ENCODE results near the gene GSTM2.

The GSTM2 gene

DNA sequence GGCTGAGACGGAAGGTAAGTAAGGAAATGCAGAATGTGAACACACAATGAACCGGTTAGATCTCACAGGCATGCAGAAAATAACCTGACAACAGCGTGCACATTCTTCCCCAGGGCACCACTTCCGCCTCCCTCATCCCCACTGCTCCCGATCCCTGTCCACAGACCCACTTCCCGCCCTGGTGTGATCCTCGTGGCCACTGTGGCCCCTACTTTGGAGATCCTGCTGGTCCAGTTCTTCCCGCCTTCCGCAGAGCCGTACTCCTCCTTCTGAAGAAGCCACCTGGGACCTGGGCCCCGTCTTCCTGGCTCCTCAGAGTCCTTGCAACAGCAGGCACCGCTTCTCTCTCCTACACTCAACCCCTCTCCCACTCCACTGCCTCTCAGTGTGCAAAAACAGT is 13.3 kb upstream of the GSTM2 start (continued):
- TF ChIP-seq, protein P1, sequence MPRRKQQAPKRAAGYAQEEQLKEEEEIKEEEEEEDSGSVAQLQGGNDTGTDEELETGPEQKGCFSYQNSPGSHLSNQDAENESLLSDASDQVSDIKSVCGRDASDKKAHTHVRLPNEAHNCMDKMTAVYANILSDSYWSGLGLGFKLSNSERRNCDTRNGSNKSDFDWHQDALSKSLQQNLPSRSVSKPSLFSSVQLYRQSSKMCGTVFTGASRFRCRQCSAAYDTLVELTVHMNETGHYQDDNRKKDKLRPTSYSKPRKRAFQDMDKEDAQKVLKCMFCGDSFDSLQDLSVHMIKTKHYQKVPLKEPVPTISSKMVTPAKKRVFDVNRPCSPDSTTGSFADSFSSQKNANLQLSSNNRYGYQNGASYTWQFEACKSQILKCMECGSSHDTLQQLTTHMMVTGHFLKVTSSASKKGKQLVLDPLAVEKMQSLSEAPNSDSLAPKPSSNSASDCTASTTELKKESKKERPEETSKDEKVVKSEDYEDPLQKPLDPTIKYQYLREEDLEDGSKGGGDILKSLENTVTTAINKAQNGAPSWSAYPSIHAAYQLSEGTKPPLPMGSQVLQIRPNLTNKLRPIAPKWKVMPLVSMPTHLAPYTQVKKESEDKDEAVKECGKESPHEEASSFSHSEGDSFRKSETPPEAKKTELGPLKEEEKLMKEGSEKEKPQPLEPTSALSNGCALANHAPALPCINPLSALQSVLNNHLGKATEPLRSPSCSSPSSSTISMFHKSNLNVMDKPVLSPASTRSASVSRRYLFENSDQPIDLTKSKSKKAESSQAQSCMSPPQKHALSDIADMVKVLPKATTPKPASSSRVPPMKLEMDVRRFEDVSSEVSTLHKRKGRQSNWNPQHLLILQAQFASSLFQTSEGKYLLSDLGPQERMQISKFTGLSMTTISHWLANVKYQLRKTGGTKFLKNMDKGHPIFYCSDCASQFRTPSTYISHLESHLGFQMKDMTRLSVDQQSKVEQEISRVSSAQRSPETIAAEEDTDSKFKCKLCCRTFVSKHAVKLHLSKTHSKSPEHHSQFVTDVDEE (CRISPR knock-in tag; IDR thresholded peaks at IDR 0.05): no peak

DNA sequence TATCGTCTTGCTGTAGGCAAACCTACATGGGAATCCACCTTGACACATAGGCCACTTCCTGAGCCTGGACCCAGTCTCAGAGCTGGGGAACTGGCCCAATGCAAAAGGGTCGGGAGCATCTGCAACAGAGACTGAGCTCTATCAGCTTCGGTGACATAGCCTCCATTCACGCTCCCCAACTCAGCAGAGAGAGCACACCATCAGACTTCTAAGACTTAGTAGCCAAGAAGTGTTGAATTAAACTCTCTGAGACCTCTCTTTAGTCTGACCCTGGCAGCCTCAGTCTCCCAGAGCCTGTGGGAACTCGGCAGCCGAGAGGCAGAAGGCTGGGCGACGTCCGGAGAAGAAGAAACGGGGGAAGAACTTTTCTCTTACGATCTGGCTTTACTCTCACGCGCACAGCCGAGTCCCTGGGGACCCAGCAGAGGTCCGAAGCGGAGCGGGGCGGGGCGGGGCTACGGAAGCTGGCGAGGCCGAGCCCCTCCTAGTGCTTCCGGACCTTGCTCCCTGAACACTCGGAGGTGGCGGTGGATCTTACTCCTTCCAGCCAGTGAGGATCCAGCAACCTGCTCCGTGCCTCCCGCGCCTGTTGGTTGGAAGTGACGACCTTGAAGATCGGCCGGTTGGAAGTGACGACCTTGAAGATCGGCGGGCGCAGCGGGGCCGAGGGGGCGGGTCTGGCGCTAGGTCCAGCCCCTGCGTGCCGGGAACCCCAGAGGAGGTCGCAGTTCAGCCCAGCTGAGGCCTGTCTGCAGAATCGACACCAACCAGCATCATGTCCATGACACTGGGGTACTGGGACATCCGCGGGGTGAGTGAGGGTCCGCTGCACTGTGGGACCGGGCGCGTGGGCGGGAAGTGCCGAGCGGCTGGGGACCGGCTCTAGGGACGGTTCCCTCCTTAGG is 12.0 kb upstream of the GSTM2 start, which contains the start of gene GSTM4:
GSTM4 (plus strand) TSS at position 485 of the 905 bp plus-strand sequence; CDS start at position 776, 291 bp downstream.
- TF ChIP-seq ZC3H10 (CRISPR knock-in tag; IDR thresholded peaks at IDR 0.05) (no peak), ESRRG (CRISPR knock-in tag; IDR thresholded peaks at IDR 0.05) (no peak), ZNF8 (CRISPR knock-in tag; IDR thresholded peaks at IDR 0.05) (no peak), ZNF565 (CRISPR knock-in tag; conservative IDR thresholded peaks at IDR 0.05; ENCODE audit: low read depth) (no peak)
- peak; percentile 94 for ATAC-seq

DNA sequence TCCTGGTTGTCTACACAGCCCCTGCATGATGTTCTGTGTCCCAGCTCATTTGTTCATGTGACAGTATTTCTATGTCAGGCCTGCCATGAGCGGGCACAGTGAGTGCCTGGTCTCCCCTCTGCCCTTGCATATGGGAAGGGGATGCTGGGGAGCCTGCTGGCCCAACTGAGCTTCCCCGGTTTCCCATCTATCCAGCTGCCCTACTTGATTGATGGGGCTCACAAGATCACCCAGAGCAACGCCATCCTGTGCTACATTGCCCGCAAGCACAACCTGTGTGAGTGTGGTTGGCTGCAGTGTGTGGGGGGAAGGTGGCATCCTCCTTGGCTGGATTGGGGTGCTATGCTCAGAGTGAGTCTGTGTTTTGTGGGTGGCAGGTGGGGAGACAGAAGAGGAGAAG is 10.5 kb upstream of the GSTM2 start:
- no peak for ATAC-seq
- no peak for TF ChIP-seq OSR1 (CRISPR knock-in tag; IDR thresholded peaks at IDR 0.05)
- TF ChIP-seq RARB (CRISPR knock-in tag; IDR thresholded peaks at IDR 0.05): no peak
- no peak for TF ChIP-seq BACH2 (CRISPR knock-in tag; IDR thresholded peaks at IDR 0.05; ENCODE audit: borderline replicate concordance)

DNA sequence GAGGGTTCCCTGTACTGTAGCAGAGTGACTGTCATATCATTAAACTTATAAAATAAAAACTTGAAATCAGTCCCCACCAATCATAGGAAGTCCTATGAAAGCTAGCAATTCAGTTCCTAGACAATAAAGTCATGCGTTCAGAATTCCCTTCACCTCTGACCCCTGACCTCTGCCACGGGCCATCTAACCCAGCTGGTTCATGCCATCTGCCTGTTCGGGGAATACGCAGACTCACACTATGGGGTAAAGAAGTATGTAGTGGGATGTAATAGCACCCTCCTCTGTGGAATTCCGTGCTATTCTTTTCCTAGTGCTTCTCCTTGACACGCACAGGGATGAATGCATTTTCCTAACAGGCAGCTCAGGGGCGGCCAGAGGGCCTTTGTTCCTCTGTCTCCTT is 9.9 kb upstream of the GSTM2 start:
- no peak for ATAC-seq
- no peak for TF ChIP-seq ZFP3 (CRISPR knock-in tag; IDR thresholded peaks at IDR 0.05)
- TF ChIP-seq ZNF565 (CRISPR knock-in tag; conservative IDR thresholded peaks at IDR 0.05; ENCODE audit: low read depth): no peak

DNA sequence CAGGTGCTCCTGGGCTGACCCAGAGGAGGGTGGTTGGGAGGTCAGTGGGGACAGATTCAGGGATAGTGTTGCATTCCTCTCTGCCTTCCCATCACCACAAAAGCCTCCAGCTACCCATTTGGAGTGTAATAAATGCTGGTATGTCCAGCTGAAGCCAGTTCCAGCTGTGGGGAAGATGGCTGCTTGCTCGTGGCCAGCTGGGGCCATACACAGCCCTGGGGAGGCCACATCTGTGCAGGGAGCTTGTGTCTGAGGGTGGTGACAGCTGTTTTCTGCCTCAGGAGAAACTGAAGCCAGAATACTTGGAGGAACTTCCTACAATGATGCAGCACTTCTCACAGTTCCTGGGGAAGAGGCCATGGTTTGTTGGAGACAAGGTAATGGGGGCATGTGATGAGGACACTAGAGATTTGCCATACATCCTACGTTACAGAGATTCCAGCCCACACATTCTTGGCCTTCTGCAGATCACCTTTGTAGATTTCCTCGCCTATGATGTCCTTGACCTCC is 9.3 kb upstream of the GSTM2 start:
- TF ChIP-seq, protein P1 (CRISPR knock-in tag; IDR thresholded peaks at IDR 0.05): no peak
- TF ChIP-seq TOX (CRISPR knock-in tag; IDR thresholded peaks at IDR 0.05; ENCODE audit: borderline replicate concordance) (no peak), CSDC2 (CRISPR knock-in tag; IDR thresholded peaks at IDR 0.05) (no peak), OSR1 (CRISPR knock-in tag; IDR thresholded peaks at IDR 0.05) (no peak), ZNF8 (CRISPR knock-in tag; IDR thresholded peaks at IDR 0.05) (no peak), TCF4 (CRISPR knock-in tag; IDR thresholded peaks at IDR 0.05; ENCODE audit: borderline replicate concordance) (no peak), GLIS3 (CRISPR knock-in tag; IDR thresholded peaks at IDR 0.05) (no peak), RARB (CRISPR knock-in tag; IDR thresholded peaks at IDR 0.05) (no peak), PPARA (CRISPR knock-in tag; IDR thresholded peaks at IDR 0.05; ENCODE audit: borderline replicate concordance) (no peak), ZNF565 (CRISPR knock-in tag; conservative IDR thresholded peaks at IDR 0.05; ENCODE audit: low read depth) (no peak), ARNTL (CRISPR knock-in tag; IDR thresholded peaks at IDR 0.05; ENCODE audit: borderline replicate concordance, low read depth) (no peak), SNAI2 (CRISPR knock-in tag; IDR thresholded peaks at IDR 0.05) (no peak)
- TF ChIP-seq, protein P2, sequence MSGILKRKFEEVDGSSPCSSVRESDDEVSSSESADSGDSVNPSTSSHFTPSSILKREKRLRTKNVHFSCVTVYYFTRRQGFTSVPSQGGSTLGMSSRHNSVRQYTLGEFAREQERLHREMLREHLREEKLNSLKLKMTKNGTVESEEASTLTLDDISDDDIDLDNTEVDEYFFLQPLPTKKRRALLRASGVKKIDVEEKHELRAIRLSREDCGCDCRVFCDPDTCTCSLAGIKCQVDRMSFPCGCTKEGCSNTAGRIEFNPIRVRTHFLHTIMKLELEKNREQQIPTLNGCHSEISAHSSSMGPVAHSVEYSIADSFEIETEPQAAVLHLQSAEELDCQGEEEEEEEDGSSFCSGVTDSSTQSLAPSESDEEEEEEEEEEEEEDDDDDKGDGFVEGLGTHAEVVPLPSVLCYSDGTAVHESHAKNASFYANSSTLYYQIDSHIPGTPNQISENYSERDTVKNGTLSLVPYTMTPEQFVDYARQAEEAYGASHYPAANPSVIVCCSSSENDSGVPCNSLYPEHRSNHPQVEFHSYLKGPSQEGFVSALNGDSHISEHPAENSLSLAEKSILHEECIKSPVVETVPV (CRISPR knock-in tag; IDR thresholded peaks at IDR 0.05): no peak
- TF ChIP-seq, protein P3, sequence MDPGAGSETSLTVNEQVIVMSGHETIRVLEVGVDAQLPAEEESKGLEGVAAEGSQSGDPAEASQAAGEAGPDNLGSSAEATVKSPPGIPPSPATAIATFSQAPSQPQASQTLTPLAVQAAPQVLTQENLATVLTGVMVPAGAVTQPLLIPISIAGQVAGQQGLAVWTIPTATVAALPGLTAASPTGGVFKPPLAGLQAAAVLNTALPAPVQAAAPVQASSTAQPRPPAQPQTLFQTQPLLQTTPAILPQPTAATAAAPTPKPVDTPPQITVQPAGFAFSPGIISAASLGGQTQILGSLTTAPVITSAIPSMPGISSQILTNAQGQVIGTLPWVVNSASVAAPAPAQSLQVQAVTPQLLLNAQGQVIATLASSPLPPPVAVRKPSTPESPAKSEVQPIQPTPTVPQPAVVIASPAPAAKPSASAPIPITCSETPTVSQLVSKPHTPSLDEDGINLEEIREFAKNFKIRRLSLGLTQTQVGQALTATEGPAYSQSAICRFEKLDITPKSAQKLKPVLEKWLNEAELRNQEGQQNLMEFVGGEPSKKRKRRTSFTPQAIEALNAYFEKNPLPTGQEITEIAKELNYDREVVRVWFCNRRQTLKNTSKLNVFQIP (CRISPR knock-in tag; IDR thresholded peaks at IDR 0.05; ENCODE audit: borderline replicate concordance, low read depth): no peak
- no peak for ATAC-seq

Data from SK-N-SH treated with all-trans-retinoic acid at 6 μM for 48 hours (cell line).